K562 treated with DMSO at 1 percent for 12 hours (cell line): ENCODE data around the gene CIAO2A. TPM values are rescaled to one million over a fixed set of nuclear protein-coding genes. Genes with fewer than 3 reads are reported as not detected.

Experiments used
- total RNA-seq: library from RNA; unstranded; fragments of 300-600 nt; gene quantifications from 2 replicates; pipeline ENCODE4 v1.2.3, GENCODE V29; 2022; ENCODE audit not compliant: insufficient read depth

Gene CIAO2A
- total RNA-seq = 120 and 149 TPM in 2 replicates

GRCh38 chr15:64093627-64094417 is at the start of gene CIAO2A:
Gene CIAO2A, minus strand, starts transcription at chr15:64093838. Its CDS starts 70 bp downstream, at chr15:64093768.

GRCh38 chr15:64095795-64096667 is 2.4 kb upstream of the CIAO2A start, which contains the start of gene SNX1:
Gene SNX1, plus strand, starts transcription at chr15:64095982. Its CDS starts 32 bp downstream, at chr15:64096014.

GRCh38 chr15:64046421-64047153 is 47.1 kb downstream of the CIAO2A start, which contains the start of gene DAPK2:
Gene DAPK2, minus strand, starts transcription at chr15:64046485. Its CDS starts 6,224 bp downstream, at chr15:64040261.

Other genes with a start within 250 kb of the CIAO2A start
- 3.9 and 4.7 TPM in 2 replicates for gene DAPK2, start 47.4 kb downstream of the CIAO2A start, total RNA-seq
- 64.0 and 85.9 TPM in 2 replicates for gene SNX1, start 2.1 kb upstream of the CIAO2A start, total RNA-seq
- gene SNX22, start 57.9 kb upstream of the CIAO2A start, total RNA-seq = 0.65 and 0.86 TPM in 2 replicates
- gene PPIB, start 69.2 kb upstream of the CIAO2A start, total RNA-seq = 454 and 538 TPM in 2 replicates